VCaP (cell line): ENCODE data around the gene EFHC1.
A peak's percentile ranks its signal among the peaks of the same experiment; 100 is the strongest.
"Not testable (repeated sequence)": the region's sequence is repeated elsewhere in the genome, so short reads cannot be mapped to it uniquely, and the experiment has no call there.

Experiments used
- H3K27ac ChIP-seq: fragments of 450-650 bp; 2 replicates; pipeline ENCODE4 v1.5.1; 2017
- TF ChIP-seq, protein P1 (sequence below): fragments of 450-650 bp; conservative IDR thresholded peaks from 2 replicates; pipeline ENCODE4 v1.5.1; 2017; ENCODE audit warnings: mild to moderate bottlenecking, moderate library complexity

EFHC1 gene

DNA sequence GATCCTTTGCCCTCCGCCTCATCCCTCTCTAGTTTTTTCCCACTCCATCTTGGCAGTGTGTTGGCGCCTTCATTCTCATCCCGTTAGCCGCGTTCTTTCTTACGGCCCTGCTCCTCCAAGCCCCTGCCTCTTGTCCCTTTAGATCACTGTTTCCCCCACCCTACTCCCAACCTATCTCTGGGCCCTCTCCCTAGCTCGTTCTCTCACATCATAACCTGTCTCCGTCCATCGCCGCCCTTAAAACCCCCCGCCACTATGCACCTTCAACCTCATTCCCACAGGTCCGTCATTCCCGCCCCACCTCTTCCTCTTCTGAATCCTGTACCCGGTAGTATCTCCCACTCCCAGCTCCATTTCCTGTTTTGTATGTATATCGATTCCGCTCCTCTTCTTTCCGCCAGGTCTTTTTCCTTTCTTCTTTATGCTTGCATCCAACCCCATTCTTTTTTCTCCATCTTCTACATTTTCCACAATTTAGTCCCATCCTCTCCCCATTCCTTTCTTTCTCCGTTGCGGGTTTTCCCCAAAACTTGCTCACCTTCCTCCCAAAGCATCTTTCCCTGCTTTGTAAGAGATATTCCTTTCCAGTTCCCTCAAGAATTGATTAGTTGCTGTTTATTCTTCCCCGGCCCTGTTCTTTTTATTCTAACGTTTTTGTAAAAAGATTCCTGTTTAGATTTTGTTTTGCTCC is 671 bp downstream of the EFHC1 start:
- TF ChIP-seq, protein P1, sequence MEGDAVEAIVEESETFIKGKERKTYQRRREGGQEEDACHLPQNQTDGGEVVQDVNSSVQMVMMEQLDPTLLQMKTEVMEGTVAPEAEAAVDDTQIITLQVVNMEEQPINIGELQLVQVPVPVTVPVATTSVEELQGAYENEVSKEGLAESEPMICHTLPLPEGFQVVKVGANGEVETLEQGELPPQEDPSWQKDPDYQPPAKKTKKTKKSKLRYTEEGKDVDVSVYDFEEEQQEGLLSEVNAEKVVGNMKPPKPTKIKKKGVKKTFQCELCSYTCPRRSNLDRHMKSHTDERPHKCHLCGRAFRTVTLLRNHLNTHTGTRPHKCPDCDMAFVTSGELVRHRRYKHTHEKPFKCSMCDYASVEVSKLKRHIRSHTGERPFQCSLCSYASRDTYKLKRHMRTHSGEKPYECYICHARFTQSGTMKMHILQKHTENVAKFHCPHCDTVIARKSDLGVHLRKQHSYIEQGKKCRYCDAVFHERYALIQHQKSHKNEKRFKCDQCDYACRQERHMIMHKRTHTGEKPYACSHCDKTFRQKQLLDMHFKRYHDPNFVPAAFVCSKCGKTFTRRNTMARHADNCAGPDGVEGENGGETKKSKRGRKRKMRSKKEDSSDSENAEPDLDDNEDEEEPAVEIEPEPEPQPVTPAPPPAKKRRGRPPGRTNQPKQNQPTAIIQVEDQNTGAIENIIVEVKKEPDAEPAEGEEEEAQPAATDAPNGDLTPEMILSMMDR, result no peak
- peak overlapping the region; percentile 74 for H3K27ac ChIP-seq

DNA sequence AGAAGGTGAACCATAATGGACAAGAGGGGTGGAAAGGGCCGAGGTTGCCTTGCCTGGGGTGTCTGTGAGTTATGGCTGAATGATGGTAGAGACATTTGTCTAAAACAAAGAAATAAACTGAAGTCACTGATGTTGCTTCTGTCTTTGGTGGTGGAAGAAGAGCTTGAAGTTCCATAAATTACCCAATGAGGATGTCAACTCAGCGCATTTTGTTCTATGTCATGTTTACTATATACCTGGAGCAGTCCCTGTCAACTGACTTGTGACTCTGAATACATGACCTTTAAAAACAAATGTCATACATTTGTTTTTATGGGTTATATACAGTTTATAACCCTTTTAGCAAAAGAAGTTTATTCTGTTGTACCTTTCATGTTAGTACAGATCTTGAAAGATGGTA is 2.0 kb downstream of the EFHC1 start:
- TF ChIP-seq, protein P1, result no peak
- no peak overlapping the region for H3K27ac ChIP-seq

DNA sequence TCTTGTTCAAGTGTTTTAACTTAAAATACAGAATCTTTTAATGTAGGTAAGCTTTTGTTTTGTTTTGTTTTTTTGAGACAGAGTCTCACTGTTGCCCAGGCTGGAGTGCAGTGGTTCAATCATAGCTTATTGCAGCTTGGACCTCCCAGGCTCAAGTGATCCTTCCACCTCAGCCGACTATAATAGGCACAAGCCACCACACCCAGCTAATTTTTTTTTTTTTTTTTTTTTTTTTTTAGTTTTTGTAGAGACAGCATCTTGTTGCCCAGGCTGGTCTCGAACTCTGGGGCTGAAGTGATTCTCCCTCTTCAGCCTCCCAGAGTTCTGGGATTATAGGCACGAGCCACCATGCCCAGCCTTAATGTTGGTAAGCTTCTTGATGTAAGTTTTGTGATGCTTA is 3.3 kb downstream of the EFHC1 start:
- TF ChIP-seq, protein P1, result no peak
- no peak overlapping the region for H3K27ac ChIP-seq

GRCh38 chr6:52423971-52424381 is 3.8 kb downstream of the EFHC1 start:
- TF ChIP-seq, protein P1, result no peak
- H3K27ac ChIP-seq, result no peak overlapping the region

DNA sequence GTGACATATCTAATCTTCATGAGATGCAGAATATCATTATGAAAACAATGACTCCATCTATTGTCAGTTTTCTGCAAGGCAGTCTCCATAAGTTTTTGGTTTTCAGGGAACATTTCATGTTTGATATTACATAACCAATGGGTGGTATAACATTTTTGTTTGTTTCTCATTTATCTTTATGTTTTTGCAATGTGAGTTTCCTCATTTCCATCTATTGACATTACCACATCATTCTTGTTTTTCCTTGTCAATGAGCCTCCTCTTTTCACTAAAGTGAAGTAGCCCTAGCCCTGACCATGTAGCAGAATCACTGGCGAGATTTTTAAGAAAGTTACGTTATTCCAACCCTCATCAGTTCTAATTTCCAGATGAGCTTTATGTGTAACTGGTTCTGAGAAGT is 4.4 kb downstream of the EFHC1 start:
- TF ChIP-seq, protein P1, result no peak
- H3K27ac ChIP-seq, result no peak overlapping the region

DNA sequence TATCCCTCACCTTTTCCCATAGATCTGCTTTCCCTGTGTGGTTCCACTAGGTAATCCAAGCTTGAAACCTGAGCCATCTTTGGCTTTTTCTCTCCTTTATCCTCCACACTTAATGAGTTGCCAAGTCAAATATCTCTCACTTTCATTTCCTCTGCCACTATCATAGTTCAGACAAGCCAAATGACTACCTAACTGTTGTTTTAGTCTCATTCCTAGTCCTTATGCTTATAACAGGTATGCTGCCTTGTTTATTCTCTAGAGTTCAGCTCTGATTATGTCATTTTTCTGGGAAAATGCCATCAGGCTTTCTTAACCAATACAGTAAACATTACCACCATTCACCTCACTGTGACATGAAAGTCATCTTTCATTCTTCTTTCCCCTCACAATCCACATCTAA is 6.5 kb downstream of the EFHC1 start:
- TF ChIP-seq, protein P1, result no peak
- H3K27ac ChIP-seq, result no peak overlapping the region

DNA sequence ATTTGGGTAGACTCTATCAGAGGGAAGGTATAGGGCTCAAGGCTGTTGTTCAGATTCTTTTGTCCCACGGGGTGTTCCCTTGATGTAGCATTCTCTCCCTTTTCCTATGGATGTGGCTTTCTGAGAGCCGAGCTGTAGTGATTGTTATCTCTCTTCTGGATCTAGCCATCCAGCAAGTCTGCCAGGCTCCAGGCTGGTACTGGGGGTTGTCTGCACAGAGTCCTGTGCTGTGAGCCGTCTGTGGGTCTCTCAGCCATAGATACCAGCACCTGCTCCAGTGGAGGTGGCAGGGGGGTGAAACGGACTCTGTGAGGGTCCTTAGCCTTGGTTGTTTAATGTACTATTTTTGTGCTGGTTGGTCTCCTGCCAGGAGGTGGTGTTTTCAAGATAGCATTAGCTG is 13.2 kb downstream of the EFHC1 start:
- H3K27ac ChIP-seq, result not testable (repeated sequence)

- no peak overlapping the region for H3K27ac ChIP-seq
- TF ChIP-seq, protein P1, result no peak
Observed at GRCh38 chr6:52435345-52435744, 15.2 kb downstream of the EFHC1 start.
